Activated naive CD4-positive, alpha-beta T cell treated with anti-CD3 and anti-CD28 coated beads for 36 hours (primary cell): Measurements from ENCODE around the gene RAD51B. TPM values are rescaled to one million over a fixed set of nuclear protein-coding genes. Genes with fewer than 3 reads are reported as not detected.
"Not testable (repeated sequence)": the region's sequence is repeated elsewhere in the genome, so short reads cannot be mapped to it uniquely, and the experiment has no call there.

Experiments used
- CTCF ChIA-PET: fragments of 350-600 bp; sonication (Branson Sonifier 250); formaldehyde crosslinking; loops from one replicate; lab custom pipeline; 2021; ENCODE audit warnings: antibody characterized with exemption; lab: Charles Lee
- DNase-seq: peaks from one replicate; pipeline ENCODE4 v3.0.0-alpha.2; 2020
- H3K27ac Mint-ChIP-seq: one replicate; pipeline ENCODE4 v1.8.0; 2021; ENCODE audit warnings: mild to moderate bottlenecking, mixed read lengths
- H3K27me3 Mint-ChIP-seq: one replicate; pipeline ENCODE4 v1.8.0; 2021; ENCODE audit warnings: low read depth, mixed read lengths
- H3K36me3 Mint-ChIP-seq: one replicate; pipeline ENCODE4 v1.8.0; 2021; ENCODE audit warnings: low read depth, mixed read lengths
- H3K4me1 Mint-ChIP-seq: one replicate; pipeline ENCODE4 v1.8.0; 2021; ENCODE audit warnings: low read depth, mixed read lengths
- H3K4me3 Mint-ChIP-seq: one replicate; pipeline ENCODE4 v1.8.0; 2021; ENCODE audit warnings: mild to moderate bottlenecking, moderate library complexity, mixed read lengths
- H3K9me3 Mint-ChIP-seq: one replicate; pipeline ENCODE4 v1.8.0; 2021; ENCODE audit warnings: mixed read lengths
- intact Hi-C: fragments of 100-400 bp; cut with micrococcal nuclease; formaldehyde crosslinking; loops from one replicate; pipeline ENCODE4 v1.15.1; 2023
- total RNA-seq, 2 experiments: library from RNA; stranded (reverse); gene quantifications; one replicate each; pipeline ENCODE4 v1.2.3, GENCODE V29; 2021

RAD51B gene
- total RNA-seq, 2 experiments from 2014 or later, result 44.8 to 47.6 TPM

GRCh38 chr14:68695856-68696255 lies 876.3 kb downstream of the RAD51B start:
- H3K9me3 Mint-ChIP-seq, result peaks cover 1% of the 10 kb centered on the region
- peaks cover 7% of the 10 kb centered on the region for H3K4me1 Mint-ChIP-seq
- intact Hi-C loops, result no loop called here
- DNase-seq, result no peak
- H3K27ac Mint-ChIP-seq, result no peak overlapping the region
- H3K27me3 Mint-ChIP-seq, result no peaks in the 10 kb centered on the region
- no peak overlapping the region for H3K4me3 Mint-ChIP-seq
- no peaks in the 10 kb centered on the region for H3K36me3 Mint-ChIP-seq
- CTCF ChIA-PET, result interaction anchor here (1.1 kb wide), 1 partner anchor 11 kb away, joined by 3 read pairs; no protein-coding TSS in a partner anchor

DNA sequence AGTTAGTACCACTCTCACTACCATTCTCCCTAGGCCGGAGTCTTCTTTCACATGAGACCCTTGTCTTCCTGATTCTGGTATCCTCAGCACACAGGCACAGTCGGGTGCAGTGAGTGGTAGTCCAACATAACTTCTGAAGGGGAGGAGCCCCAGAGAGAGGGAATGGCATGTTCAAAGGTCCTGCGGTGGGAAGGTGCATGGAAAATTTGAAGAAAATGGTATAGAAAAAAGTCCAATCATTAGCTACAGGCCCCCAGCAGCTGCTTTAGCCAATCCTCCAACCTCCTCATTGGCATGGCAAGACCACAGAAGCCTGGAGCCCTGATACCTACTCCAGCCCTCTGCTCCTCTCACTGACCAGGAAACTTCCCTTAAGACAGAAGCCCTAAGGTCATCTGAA lies 876.7 kb downstream of the RAD51B start:
- intact Hi-C loops, result no loop called here
- H3K27me3 Mint-ChIP-seq, result no peaks in the 10 kb centered on the region
- peaks cover 5% of the 10 kb centered on the region for H3K9me3 Mint-ChIP-seq
- DNase-seq, result no peak
- no peak overlapping the region for H3K4me3 Mint-ChIP-seq
- CTCF ChIA-PET, result no interaction called here
- no peak overlapping the region for H3K27ac Mint-ChIP-seq
- H3K4me1 Mint-ChIP-seq, result peaks cover 7% of the 10 kb centered on the region
- H3K36me3 Mint-ChIP-seq, result no peaks in the 10 kb centered on the region

DNA sequence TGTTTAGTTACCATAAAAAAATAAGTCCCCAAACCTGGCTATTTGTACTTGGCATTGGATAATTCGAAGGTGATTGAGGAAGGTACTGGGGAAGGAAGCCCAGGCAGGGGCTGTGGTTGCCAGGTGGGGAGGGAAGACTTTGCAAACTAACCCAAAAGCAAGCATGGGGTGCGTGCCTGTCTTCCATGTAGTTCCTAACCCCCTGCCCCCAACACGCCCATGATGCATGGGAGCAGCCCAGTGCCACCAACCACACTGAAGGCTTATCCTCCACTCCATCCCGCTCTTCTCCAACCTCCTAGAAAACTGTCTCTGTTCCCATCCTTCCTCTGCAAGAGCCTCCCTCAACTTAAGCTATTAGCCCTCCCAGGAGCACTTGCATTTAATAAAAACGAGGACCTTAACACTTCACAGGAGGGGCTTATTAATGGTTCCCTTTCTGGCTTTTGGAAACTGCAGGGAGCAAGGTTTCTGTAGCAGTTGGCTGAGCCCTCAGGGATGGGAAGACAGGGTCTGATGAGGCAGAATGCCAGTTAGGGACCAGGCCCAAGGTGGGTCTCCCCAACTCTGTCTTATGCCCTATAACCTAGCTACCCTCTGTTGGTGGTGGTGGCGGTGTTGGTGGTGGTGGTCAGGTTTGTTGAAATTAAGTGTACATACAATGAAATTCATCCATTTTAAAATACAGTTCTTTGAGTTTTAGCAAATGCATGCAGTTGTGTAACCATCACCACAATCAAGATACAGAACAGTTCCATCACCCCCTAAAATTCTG lies 877.3 kb downstream of the RAD51B start:
- CTCF ChIA-PET, result no interaction called here
- H3K4me1 Mint-ChIP-seq, result peaks cover 7% of the 10 kb centered on the region
- no peaks in the 10 kb centered on the region for H3K27me3 Mint-ChIP-seq
- no peaks in the 10 kb centered on the region for H3K36me3 Mint-ChIP-seq
- intact Hi-C loops, result no loop called here
- peaks cover 5% of the 10 kb centered on the region for H3K9me3 Mint-ChIP-seq
- DNase-seq, result no peak
- no peak overlapping the region for H3K4me3 Mint-ChIP-seq
- no peak overlapping the region for H3K27ac Mint-ChIP-seq

DNA sequence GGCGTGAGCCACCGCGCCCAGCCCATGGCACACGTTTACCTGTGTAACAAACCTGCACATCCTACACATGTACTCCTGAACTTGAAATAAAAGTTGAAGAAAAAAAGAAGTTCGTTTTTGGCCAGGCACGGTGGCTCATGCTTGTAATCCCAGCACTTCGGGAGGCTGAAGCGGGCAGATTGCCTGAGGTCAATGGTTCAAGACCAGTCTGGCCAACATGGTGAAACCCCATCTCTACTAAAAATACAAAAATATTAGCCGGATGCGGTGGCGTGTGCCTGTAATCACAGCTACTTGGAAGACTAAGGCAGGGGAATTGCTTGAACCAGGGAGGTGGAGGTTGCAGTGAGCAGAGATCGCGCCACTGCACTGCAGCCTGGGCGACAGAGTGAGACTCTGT lies 879.2 kb downstream of the RAD51B start:
- H3K9me3 Mint-ChIP-seq, H3K36me3 Mint-ChIP-seq, intact Hi-C loops, H3K4me3 Mint-ChIP-seq, CTCF ChIA-PET, DNase-seq, H3K27me3 Mint-ChIP-seq, H3K27ac Mint-ChIP-seq: not testable (repeated sequence)
- H3K4me1 Mint-ChIP-seq, result peaks cover 14% of the 10 kb centered on the region

DNA sequence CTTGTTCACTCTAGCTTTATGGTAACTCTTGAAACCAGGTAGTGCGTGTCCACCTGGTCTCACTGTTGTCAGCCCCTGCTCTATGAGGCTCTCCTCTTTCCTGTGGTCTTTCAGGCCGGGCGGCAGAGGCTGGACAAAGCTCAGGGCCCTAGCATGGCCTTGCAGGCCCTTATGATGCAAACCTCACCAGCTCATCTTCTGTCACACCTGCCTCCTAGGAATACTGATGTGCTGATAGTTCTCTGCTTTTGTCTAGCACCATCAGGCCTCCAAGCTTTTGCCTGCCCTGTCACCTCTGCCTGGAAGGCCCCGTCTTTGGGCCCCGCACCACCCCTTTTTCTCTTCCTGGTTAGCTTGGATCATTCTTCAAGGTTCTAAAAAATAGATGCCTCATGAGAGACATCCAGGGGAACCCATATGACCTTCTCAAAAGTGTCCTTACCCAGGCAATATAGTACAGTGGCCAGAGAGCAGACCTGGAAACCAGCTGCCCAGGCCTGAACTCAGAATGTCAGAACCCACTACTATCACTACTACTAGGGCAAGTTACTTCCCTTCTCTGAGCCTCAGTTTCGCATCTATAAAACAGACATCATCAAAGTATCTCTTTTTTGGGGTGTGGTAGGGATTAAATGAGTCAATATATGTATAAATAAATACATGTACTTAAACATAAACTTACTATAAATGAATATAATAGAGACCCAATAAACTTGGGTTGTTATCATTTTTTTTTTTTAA lies 881.6 kb downstream of the RAD51B start:
- intact Hi-C loops, result no loop called here
- CTCF ChIA-PET, result no interaction called here
- Mint-ChIP-seq H3K27me3 (no peaks in the 10 kb centered on the region), H3K4me1 (peaks cover 7% of the 10 kb centered on the region), H3K9me3 (peaks cover 5% of the 10 kb centered on the region), H3K4me3 (no peak overlapping the region), H3K36me3 (no peaks in the 10 kb centered on the region), H3K27ac (no peak overlapping the region)
- DNase-seq, result no peak

GRCh38 chr14:68702135-68702534 lies 882.6 kb downstream of the RAD51B start:
- Mint-ChIP-seq H3K9me3 (peaks cover 5% of the 10 kb centered on the region), H3K27ac (no peak overlapping the region), H3K4me1 (peaks cover 7% of the 10 kb centered on the region), H3K27me3 (no peaks in the 10 kb centered on the region), H3K36me3 (no peaks in the 10 kb centered on the region), H3K4me3 (no peak overlapping the region)
- intact Hi-C loops, result no loop called here
- CTCF ChIA-PET, result interaction anchor here (1.0 to 1.4 kb wide), 3 partner anchors 38 to 142 kb away, joined by 3 read pairs; no protein-coding TSS in a partner anchor
- no peak for DNase-seq

DNA sequence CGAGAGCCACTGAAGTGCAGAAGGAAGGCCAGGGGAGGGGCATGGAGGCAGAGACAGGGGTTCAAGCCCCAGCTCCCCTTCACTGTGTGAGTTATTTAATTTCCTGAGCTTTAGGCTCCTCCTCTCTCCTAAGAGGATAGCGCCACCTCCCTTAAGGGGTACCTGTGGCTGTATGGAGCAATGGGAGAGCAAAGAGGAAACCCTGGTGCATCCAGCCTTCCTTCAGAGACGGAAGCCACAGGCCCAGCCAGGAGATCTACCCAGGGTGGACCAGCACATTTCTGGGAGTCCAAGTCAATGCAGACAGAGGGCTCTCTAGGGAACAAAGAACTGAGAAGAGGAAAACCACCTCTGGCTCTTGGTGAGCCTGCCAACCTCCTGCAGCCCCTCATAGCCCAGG lies 883.0 kb downstream of the RAD51B start:
- Mint-ChIP-seq H3K27ac (no peak overlapping the region), H3K4me1 (peaks cover 7% of the 10 kb centered on the region), H3K27me3 (no peaks in the 10 kb centered on the region), H3K9me3 (peaks cover 5% of the 10 kb centered on the region), H3K4me3 (no peak overlapping the region), H3K36me3 (no peaks in the 10 kb centered on the region)
- intact Hi-C loops, result no loop called here
- DNase-seq, result no peak
- CTCF ChIA-PET, result interaction anchor here (1.0 to 1.4 kb wide), 4 partner anchors 8 to 141 kb away, joined by 3 read pairs; no protein-coding TSS in a partner anchor

GRCh38 chr14:68703093-68703492 lies 883.5 kb downstream of the RAD51B start:
- H3K4me3 Mint-ChIP-seq, result no peak overlapping the region
- H3K36me3 Mint-ChIP-seq, result no peaks in the 10 kb centered on the region
- DNase-seq, result peak; percentile 48
- no peak overlapping the region for H3K27ac Mint-ChIP-seq
- peaks cover 7% of the 10 kb centered on the region for H3K4me1 Mint-ChIP-seq
- CTCF ChIA-PET, result interaction anchor here (1.0 to 1.4 kb wide), 4 partner anchors 9 to 141 kb away, joined by 3 read pairs; no protein-coding TSS in a partner anchor
- H3K9me3 Mint-ChIP-seq, result peaks cover 5% of the 10 kb centered on the region
- intact Hi-C loops, result no loop called here
- H3K27me3 Mint-ChIP-seq, result no peaks in the 10 kb centered on the region

- H3K9me3 Mint-ChIP-seq, result peaks cover 5% of the 10 kb centered on the region
- CTCF ChIA-PET, result interaction anchor here (0.6 kb wide), 1 partner anchor 84 kb away, joined by 3 read pairs; no protein-coding TSS in a partner anchor
- no peak for DNase-seq
- H3K27ac Mint-ChIP-seq, result peak overlapping the region; percentile 39
- intact Hi-C loops, result no loop called here
- H3K4me1 Mint-ChIP-seq, result peaks cover 7% of the 10 kb centered on the region
- no peaks in the 10 kb centered on the region for H3K27me3 Mint-ChIP-seq
- H3K4me3 Mint-ChIP-seq, result no peak overlapping the region
- H3K36me3 Mint-ChIP-seq, result no peaks in the 10 kb centered on the region
Observed at GRCh38 chr14:68704736-68705720, 885.4 kb downstream of the RAD51B start.

GRCh38 chr14:68705741-68706283 lies 886.2 kb downstream of the RAD51B start:
- no peak overlapping the region for H3K27ac Mint-ChIP-seq
- intact Hi-C loops, result no loop called here

DNA sequence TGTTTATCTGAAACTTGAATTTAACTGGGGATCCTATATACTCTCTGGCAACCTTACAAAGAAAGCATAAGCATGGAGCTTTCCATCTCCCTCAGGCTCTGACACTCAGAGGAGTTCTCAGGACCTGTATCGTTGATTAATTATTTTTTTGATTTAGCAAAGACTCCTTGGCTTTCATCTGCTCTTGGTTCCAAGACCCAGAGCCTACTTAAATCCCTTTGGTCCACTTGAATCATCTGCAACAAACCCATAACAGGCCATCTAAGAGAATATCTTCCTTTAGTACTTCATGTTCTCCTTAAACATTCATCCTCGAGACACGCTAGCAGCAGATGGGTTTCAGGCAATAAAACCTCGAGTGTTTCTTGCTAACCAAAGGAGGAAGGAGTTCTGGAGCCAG lies 887.9 kb downstream of the RAD51B start:
- CTCF ChIA-PET, result no interaction called here

More at GRCh38 chr14:68705741-68706283, 886.2 kb downstream of the RAD51B start:
- CTCF ChIA-PET, result no interaction called here
- Mint-ChIP-seq H3K36me3 (no peaks in the 10 kb centered on the region), H3K9me3 (peaks cover 4% of the 10 kb centered on the region), H3K4me1 (peaks cover 7% of the 10 kb centered on the region), H3K27me3 (no peaks in the 10 kb centered on the region), H3K4me3 (no peak overlapping the region)
- no peak for DNase-seq

More for the DNA sequence above, 887.9 kb downstream of the RAD51B start:
- Mint-ChIP-seq H3K27ac (no peak overlapping the region), H3K4me1 (peaks cover 22% of the 10 kb centered on the region), H3K36me3 (no peaks in the 10 kb centered on the region), H3K27me3 (no peaks in the 10 kb centered on the region), H3K4me3 (no peak overlapping the region), H3K9me3 (no peaks in the 10 kb centered on the region)
- intact Hi-C loops, result no loop called here
- no peak for DNase-seq
